CD8-positive, alpha-beta memory T cell (primary cell): ENCODE measurements around the gene PRIMA1. TPM values are rescaled to one million over a fixed set of nuclear protein-coding genes. Genes with fewer than 3 reads are reported as not detected.

Experiments
- CTCF ChIA-PET: fragments of 350-600 bp; sonication (Branson Sonifier 250); formaldehyde crosslinking; loops from one replicate; lab custom pipeline; 2021; ENCODE audit warnings: antibody characterized with exemption; lab: Charles Lee
- POLR2A ChIA-PET: fragments of 350-600 bp; sonication (Branson Sonifier 250); formaldehyde crosslinking; loops from one replicate; lab custom pipeline; 2021; ENCODE audit warnings: antibody characterized with exemption; lab: Charles Lee
- DNase-seq, 5 donors: peaks; one replicate each; pipeline versions ENCODE4 v3.0.0 to v3.0.0-alpha.2; 2020 to 2022; ENCODE audit warnings: mixed read lengths in 1 of 5
- H3K27ac ChIP-seq: one replicate; pipeline ENCODE4 v1.7.0; 2013; ENCODE audit warnings: low read depth, mild to moderate bottlenecking, low read length, moderate library complexity
- H3K27me3 ChIP-seq: 2 replicates; pipeline ENCODE4 v1.7.0; 2013; ENCODE audit warnings: low read length, mild to moderate bottlenecking; ENCODE audit not compliant: insufficient read depth, poor library complexity, severe bottlenecking
- H3K36me3 ChIP-seq: 2 replicates; pipeline ENCODE4 v1.7.0; 2013; ENCODE audit warnings: mild to moderate bottlenecking, low read length, moderate library complexity; ENCODE audit not compliant: insufficient read depth
- H3K4me1 ChIP-seq: 2 replicates; pipeline ENCODE4 v1.7.0; 2013; ENCODE audit warnings: mild to moderate bottlenecking, low read length, moderate library complexity; ENCODE audit not compliant: insufficient read depth
- H3K4me3 ChIP-seq: 2 replicates; pipeline ENCODE4 v1.7.0; 2013; ENCODE audit warnings: mild to moderate bottlenecking, low read length
- H3K9me3 ChIP-seq: 2 replicates; pipeline ENCODE4 v1.7.0; 2013; ENCODE audit warnings: mild to moderate bottlenecking, low read length
- H3K27ac Mint-ChIP-seq, 8 donors: one replicate each; pipeline ENCODE4 v1.8.0; 2020 to 2021; ENCODE audit warnings: mixed read lengths in 8 of 8, mild to moderate bottlenecking in 6 of 8, inconsistent platforms in 3 of 8, moderate library complexity in 3 of 8
- H3K27me3 Mint-ChIP-seq, 2 donors: one replicate each; pipeline ENCODE4 v1.8.0; 2020 to 2021; ENCODE audit warnings: mixed read lengths in 2 of 2, mild to moderate bottlenecking in 1 of 2, moderate library complexity in 1 of 2
- H3K36me3 Mint-ChIP-seq, 3 donors: one replicate each; pipeline ENCODE4 v1.8.0; 2020 to 2021; ENCODE audit warnings: mixed read lengths in 3 of 3, inconsistent platforms in 1 of 3, mild to moderate bottlenecking in 1 of 3
- H3K4me1 Mint-ChIP-seq, 3 donors: one replicate each; pipeline ENCODE4 v1.8.0; 2020 to 2021; ENCODE audit warnings: mixed read lengths in 3 of 3, inconsistent platforms in 1 of 3, mild to moderate bottlenecking in 1 of 3
- H3K4me3 Mint-ChIP-seq, 7 donors: one replicate each; pipeline ENCODE4 v1.8.0; 2020 to 2021; ENCODE audit warnings: mixed read lengths in 7 of 7, mild to moderate bottlenecking in 6 of 7, moderate library complexity in 4 of 7, inconsistent platforms in 2 of 7
- H3K9me3 Mint-ChIP-seq, 5 donors: one replicate each; pipeline ENCODE4 v1.8.0; 2020 to 2022; ENCODE audit warnings: mixed read lengths in 5 of 5, mild to moderate bottlenecking in 3 of 5, moderate library complexity in 2 of 5, inconsistent platforms in 1 of 5
- polyA plus RNA-seq: library from polyadenylated mRNA; unstranded; fragments of 300-500 nt; fragmentation: Illumina TruSeq; gene quantifications from one replicate; pipeline ENCODE4 v1.2.3, GENCODE V29; 2021
- total RNA-seq, 2 experiments: library from RNA; stranded (reverse); gene quantifications; one replicate each; pipeline ENCODE4 v1.2.3, GENCODE V29; 2021

Gene PRIMA1
- total and polyA plus RNA-seq, 3 experiments from 2014 or later: not detected

GRCh38 chr14:93674343-93674742 is 113.9 kb downstream of the PRIMA1 start:
- Histone ChIP-seq H3K4me1 (no peaks in the 10 kb centered on the region), H3K27me3 (no peaks in the 10 kb centered on the region), H3K4me3 (no peak overlapping the region), H3K36me3 (no peaks in the 10 kb centered on the region), H3K27ac (no peak overlapping the region), H3K9me3 (no peaks in the 10 kb centered on the region)
- CTCF ChIA-PET: no interaction called here
- Mint-ChIP-seq H3K36me3 (no peaks in the 10 kb centered on the region), H3K27me3 (peaks cover 7 to 14% of the 10 kb centered on the region in 2 donors), H3K4me3 (no peak overlapping the region), H3K9me3 (no peaks in the 10 kb centered on the region), H3K4me1 (no peaks in the 10 kb centered on the region), H3K27ac (no peak overlapping the region)
- no peak for DNase-seq
- POLR2A ChIA-PET: no interaction called here

DNA sequence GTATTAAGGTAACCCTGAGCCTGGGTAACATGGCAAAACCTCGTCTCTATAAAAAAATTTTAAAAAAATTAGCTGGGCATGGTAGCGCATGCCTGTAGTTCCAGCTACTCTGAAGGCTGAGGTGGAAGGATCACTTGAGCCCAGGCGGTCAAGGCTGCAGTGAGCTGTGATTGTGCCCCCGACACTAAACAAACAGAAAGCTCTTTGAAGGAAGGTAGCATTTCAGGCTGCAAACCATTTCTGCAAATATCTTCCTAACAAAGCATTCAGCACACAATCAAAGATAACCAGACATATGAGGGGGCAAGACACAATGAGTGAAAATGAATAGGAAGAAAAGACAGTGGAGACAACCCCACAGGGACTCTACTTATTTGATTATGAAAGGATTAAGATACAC is 118.7 kb downstream of the PRIMA1 start:
- no peaks in the 10 kb centered on the region for H3K4me1 ChIP-seq
- no peak overlapping the region for H3K27ac ChIP-seq
- no peaks in the 10 kb centered on the region for H3K36me3 Mint-ChIP-seq
- no peaks in the 10 kb centered on the region for H3K4me1 Mint-ChIP-seq
- DNase-seq: no peak
- peaks cover 7 to 35% of the 10 kb centered on the region in 2 donors for H3K27me3 Mint-ChIP-seq
- no peak overlapping the region for H3K4me3 Mint-ChIP-seq
- CTCF ChIA-PET: no interaction called here
- H3K4me3 ChIP-seq: no peak overlapping the region
- H3K27me3 ChIP-seq: no peaks in the 10 kb centered on the region
- H3K27ac Mint-ChIP-seq: no peak overlapping the region
- peaks cover 1% of the 10 kb centered on the region for H3K9me3 ChIP-seq
- H3K36me3 ChIP-seq: no peaks in the 10 kb centered on the region
- H3K9me3 Mint-ChIP-seq: peaks cover 9 to 24% (median 15%) of the 10 kb centered on the region in 5 donors
- POLR2A ChIA-PET: no interaction called here

Other genes with a start within 250 kb of the PRIMA1 start
- gene FAM181A, start 138.9 kb upstream of the PRIMA1 start, total RNA-seq: not detected
- gene FAM181A, start 138.9 kb upstream of the PRIMA1 start, polyA plus RNA-seq: not detected
- 10 to 100 TPM; 93.5 to 98.0 TPM for gene ASB2, start 188.1 kb upstream of the PRIMA1 start, total RNA-seq
- gene ASB2, start 188.1 kb upstream of the PRIMA1 start, polyA plus RNA-seq: 4.8 TPM
- gene CCDC197, start 208.8 kb upstream of the PRIMA1 start, total RNA-seq: not detected
- gene CCDC197, start 208.8 kb upstream of the PRIMA1 start, polyA plus RNA-seq: not detected
- gene OTUB2, start 237.9 kb upstream of the PRIMA1 start, total RNA-seq: 1 to 10 TPM; 1.1 to 1.8 TPM
- gene OTUB2, start 237.9 kb upstream of the PRIMA1 start, polyA plus RNA-seq: 0.12 TPM